Measurements from ENCODE around the gene RGS19.

DNA sequence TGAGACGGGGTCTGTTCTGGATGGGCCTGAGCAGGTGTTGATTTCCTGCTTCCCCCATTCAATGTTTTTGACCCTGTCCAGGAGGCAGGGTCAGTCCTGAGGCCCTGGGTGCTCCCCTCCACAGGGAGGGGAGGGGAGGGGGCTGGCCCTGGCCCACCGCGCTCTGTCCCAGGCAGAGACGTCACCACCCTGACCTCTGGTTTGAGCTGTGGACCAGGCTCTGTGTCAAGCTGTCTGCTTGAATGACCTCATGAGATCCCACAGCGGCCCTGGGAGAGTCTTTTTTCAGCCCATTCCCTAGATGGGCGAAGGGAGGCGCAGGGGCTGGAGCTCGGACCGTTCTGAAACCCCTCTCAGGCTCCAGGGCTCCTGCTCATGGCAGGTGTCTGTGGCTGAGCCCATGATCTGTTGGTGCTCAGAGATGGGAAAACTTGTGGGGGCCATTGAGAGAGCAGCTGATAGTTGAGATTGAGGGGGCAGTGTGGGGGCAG, 13.7 kb upstream of the RGS19 start:
- TF ChIP-seq, protein P1, sequence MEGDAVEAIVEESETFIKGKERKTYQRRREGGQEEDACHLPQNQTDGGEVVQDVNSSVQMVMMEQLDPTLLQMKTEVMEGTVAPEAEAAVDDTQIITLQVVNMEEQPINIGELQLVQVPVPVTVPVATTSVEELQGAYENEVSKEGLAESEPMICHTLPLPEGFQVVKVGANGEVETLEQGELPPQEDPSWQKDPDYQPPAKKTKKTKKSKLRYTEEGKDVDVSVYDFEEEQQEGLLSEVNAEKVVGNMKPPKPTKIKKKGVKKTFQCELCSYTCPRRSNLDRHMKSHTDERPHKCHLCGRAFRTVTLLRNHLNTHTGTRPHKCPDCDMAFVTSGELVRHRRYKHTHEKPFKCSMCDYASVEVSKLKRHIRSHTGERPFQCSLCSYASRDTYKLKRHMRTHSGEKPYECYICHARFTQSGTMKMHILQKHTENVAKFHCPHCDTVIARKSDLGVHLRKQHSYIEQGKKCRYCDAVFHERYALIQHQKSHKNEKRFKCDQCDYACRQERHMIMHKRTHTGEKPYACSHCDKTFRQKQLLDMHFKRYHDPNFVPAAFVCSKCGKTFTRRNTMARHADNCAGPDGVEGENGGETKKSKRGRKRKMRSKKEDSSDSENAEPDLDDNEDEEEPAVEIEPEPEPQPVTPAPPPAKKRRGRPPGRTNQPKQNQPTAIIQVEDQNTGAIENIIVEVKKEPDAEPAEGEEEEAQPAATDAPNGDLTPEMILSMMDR (IDR thresholded peaks at IDR 0.05) = no peak
- no peak for TF ChIP-seq POLR2A (IDR thresholded peaks at IDR 0.05)

Data from heart left ventricle (tissue), 13 donors.